GM12872 (cell line): ENCODE data around the gene CMC4.

Experiments used
- TF ChIP-seq, protein P1 (sequence below): IDR thresholded peaks from 3 replicates; pipeline ENCODE4 v1.5.1; 2011; ENCODE audit warnings: low read depth, mild to moderate bottlenecking, low read length, moderate library complexity; ENCODE audit not compliant: insufficient read depth

The CMC4 gene, protein sequence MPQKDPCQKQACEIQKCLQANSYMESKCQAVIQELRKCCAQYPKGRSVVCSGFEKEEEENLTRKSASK

DNA sequence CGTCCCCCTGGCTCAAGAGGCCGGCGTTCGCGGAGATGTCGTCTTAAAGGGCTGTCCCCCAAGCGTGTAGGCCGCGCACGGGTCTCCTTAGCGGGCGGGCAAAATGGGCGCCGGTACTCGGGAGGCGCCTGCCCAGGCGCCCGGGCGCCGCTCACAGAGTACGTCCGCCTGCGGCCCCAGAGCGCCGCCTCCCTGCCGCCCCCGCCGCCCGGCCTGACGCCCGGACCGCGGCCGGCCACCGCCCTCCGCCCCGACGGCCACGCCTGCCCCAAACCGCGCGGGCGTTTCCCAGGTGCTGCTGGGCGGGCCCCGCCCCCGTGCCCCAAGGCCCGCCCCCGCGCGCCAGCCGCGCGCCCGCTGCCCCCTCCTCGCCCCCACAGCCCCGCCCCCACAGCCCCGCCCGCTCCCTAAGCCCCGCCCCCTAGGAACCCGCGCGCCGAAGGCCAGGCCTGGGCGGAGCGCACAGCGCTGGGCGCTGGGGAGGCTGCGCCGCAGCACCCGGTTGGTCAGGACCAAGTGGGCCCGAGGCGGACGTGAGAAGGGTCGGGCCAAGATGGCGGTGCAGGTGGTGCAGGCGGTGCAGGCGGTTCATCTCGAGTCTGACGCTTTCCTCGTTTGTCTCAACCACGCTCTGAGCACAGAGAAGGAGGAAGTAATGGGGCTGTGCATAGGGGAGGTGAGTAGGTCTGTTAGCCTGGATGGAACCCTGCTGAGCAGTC, at the start of gene CMC4, which contains the start of the genes BRCC3 and MTCP1:
CMC4 (minus strand) TSS at position 162 of the 719 bp plus-strand sequence. CDS start 7,113 bp downstream, outside the sequence.
BRCC3 (plus strand) TSS at position 534 of the 719 bp plus-strand sequence; CDS start at position 554, 20 bp downstream.
MTCP1 (minus strand) TSS at position 162 of the 719 bp plus-strand sequence. CDS start 5,126 bp downstream, outside the sequence.
- TF ChIP-seq, protein P1, sequence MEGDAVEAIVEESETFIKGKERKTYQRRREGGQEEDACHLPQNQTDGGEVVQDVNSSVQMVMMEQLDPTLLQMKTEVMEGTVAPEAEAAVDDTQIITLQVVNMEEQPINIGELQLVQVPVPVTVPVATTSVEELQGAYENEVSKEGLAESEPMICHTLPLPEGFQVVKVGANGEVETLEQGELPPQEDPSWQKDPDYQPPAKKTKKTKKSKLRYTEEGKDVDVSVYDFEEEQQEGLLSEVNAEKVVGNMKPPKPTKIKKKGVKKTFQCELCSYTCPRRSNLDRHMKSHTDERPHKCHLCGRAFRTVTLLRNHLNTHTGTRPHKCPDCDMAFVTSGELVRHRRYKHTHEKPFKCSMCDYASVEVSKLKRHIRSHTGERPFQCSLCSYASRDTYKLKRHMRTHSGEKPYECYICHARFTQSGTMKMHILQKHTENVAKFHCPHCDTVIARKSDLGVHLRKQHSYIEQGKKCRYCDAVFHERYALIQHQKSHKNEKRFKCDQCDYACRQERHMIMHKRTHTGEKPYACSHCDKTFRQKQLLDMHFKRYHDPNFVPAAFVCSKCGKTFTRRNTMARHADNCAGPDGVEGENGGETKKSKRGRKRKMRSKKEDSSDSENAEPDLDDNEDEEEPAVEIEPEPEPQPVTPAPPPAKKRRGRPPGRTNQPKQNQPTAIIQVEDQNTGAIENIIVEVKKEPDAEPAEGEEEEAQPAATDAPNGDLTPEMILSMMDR: no peak

DNA sequence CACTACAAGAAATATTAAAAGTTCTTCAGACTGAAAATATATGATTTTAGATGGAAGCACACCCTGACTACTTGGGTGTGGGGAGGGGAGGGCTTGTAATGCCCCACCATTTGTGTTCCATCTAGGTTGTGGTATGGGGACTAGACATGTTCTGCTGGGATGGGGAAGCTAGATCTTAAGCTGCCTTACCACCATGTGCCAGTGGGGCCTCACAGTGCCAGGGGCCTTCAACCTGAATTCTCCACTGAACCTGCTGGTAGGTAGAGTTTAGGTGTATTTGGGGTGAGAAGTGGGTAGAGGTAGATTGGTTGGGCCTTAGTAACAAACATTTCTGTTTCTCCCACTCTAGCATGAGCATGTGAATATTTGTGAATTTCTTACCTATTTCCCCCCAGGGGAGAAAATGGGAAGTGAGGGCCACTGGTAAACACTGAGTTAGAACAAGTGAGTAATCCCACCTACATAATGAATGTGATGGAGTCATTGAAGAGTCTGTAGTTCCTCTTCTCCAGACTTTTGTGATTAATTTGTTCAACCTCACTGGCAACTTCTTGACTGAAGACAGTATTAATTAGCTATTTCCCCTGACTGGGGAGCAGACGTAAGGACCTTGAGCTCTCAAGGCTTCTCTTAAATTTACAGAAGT, 44.4 kb upstream of the CMC4 start:
- TF ChIP-seq, protein P1: no peak

DNA sequence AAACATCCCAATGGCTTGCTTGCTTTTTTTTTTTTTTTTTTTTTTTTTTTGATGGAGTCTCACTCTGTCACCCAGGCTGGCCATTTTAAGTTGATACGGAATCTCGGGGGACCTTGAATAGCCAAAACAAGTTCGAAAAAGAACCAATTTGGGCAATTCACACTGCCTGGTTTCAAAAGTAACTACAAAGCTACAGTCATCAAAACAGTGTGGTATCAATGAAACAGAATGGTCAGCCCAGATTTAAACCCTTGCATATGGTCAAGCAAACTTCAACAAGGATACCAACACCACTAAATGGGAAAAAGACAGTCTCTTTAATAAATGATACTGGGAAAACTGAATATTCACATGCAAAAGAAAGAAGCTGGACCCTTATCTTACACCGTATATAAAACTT, 42.2 kb upstream of the CMC4 start:
- TF ChIP-seq, protein P1: no peak

DNA sequence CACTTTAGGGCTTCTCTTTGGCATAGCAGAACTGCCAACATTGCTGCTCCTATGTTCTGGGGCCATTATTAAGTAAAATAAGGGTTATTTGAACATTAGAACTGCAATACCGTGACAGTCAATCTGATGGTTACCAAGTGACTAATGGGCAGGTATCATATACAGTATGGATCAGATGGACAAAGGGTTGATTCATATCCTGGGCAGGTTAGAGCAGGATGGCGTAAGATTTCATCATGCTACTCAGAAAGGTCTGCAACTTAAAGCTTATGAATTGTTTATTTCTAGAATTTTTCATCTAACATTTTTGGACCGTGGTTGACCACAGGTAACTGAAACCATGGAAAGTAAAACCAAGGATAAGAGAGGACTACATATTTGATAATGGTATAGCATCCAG, 41.2 kb upstream of the CMC4 start:
- TF ChIP-seq, protein P1: no peak

DNA sequence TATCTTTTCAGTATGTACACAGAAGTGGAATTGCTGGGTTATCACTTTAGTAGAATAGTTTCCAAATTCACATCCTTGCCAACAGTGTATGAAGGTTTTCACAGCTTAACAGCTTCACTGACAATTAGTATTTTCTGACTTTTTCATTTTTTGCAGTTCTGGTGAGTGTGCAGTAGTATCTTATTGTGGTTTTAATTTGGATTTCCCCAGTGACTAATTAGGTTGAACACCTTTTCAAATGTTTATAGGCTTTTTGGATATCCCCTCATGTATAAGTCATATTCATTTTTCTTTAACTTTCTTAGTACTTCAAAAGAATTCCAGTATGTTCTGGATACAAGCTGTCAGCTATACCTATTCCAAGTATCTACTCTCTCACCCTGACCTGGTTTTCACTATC, 37.5 kb upstream of the CMC4 start:
- TF ChIP-seq, protein P1: no peak

DNA sequence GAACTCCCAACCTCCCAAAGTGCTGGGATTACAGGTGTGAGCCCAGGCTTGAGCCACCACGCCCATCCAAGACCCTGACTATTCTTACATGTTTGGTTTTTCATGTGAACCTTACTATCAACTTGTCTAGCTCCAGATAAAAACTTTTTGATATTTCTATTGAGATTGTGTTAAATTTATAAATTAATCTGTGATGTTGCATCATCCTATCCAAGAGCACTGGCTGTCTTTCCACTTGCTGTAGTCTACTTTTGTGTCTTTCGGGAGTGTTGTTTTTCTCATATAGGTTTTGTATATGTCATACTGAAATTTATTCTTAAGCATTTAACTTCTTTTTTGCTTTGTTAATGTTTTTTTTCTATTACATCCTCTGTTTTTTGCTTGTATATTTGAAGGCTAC, 35.0 kb upstream of the CMC4 start:
- TF ChIP-seq, protein P1: no peak

DNA sequence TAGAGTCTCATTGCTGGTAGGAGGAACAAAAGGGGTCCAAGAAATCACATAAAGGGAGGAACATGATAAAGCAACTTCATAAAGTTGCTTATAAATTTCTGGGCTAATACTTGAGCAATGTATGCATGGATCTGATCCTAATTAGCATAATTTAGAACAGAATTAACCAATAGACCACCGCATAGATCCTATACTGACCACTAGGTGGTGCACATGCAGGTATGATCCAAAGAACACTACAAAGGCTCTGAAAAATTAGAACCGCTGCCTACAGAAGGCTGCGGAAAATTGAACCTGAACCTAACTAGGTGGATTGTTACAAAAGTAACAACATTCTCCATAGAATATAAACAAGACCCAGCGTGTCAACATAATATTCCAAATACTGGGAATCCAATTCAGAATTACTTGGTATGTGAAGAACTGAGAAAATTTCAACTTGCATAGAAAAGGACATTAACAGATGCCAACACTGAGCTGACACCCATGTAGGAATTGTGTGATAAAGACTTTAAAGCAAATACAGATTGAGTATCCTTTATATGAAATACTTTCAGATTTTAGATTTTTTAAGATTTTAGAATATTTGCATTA, 23.6 kb upstream of the CMC4 start:
- TF ChIP-seq, protein P1: peak; percentile 53; the same call in 2 of the 3 replicates
